NCI-H526 treated with DMSO at 0.1 percent for 48 hours (cell line): ENCODE measurements around the gene ZBTB20.
A peak's percentile ranks its signal among the peaks of the same experiment; 100 is the strongest.

Experiments used
- DNase-seq: peaks from one replicate; lab custom pipeline; 2025; lab: John Stamatoyannopoulos, UW

ZBTB20 gene

GRCh38 chr3:115019900-115020299 is 127.2 kb downstream of the ZBTB20 start:
- no peak for DNase-seq

- DNase-seq: no peak
Observed at GRCh38 chr3:115018694-115019093, 128.4 kb downstream of the ZBTB20 start.

DNA sequence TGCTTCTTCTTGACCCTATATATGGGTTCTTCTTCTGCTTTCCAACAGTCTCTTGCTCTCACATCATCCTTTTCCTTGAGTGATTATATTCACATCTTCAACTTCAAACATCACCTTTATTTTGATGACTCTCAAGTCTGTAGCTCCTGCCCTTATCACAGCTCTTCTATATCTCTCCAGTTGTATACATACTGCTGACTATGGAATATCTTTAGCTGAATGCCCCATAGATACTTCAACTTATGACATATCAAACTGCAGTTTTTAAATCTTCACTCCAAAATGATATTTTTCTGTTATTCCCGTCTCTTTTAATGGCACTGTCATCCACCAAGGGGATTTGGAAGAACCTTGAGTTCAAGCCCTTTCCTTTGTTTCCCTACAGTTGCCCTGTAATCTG is 139.1 kb downstream of the ZBTB20 start:
- DNase-seq: no peak

- no peak for DNase-seq
Observed at GRCh38 chr3:115004201-115005140, 142.6 kb downstream of the ZBTB20 start.

DNA sequence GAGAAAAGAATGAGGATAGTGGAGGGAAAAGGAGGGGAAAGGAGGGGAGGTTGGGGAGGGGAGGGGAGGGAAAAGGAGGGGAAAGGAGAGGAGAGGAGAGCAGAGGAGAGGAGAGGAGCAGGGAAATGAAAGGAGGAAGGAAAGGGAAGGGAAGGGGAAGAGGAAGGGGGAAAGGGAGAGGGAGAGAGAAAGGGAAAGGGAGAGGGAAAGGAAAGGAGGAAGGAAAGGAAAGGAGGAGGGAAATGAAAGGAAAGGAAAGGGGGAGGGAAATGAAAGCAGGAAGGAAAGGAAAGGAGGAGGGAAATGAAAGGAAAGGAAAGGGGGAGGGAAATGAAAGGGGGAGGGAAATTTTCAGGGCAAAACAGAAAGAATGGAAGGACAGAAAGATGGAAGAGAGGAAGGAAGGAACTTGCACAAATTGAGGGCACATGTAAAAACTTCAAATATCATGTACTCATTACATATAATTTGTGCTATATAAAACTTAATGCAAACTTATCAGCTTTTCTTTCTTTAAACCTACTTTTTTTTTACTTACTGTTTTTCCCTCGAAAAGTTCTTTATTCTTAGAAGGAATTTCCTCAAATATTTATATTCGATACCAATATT is 148.0 kb downstream of the ZBTB20 start:
- DNase-seq: no peak

DNA sequence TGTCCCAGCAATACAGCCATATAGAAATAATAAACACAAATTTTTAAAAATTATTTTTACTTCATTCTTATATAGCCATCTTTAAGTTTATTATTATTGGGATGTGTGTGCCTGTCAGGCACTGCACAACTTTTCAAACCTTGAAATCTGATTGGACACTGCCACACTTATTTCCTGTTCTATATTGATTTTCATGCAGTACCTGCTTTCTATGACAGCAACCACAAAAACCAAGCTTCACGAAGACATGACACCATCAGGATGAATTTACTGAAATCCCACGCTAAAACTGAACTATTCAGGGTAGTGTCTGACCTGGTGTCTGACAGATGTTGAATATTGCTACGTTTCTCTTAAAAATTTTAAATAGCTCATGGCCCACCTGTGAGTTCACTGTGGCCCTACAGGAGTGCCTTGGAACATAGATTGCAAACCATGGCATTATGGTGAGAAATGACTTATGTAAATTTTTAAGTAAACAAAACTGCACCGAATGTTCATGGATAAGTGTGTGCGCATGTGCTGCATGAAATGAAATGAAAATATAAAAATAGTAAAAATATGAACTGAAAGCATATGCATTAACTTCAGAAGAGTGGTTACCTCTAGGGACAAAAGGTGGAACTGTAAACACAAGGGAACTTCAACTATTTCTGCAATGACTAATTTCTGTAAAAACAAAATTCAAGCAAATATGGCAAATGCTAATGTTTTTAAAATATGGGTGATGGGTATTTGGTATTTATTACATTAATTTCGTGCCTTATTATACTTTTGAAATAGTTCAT is 152.3 kb downstream of the ZBTB20 start:
- no peak for DNase-seq

DNA sequence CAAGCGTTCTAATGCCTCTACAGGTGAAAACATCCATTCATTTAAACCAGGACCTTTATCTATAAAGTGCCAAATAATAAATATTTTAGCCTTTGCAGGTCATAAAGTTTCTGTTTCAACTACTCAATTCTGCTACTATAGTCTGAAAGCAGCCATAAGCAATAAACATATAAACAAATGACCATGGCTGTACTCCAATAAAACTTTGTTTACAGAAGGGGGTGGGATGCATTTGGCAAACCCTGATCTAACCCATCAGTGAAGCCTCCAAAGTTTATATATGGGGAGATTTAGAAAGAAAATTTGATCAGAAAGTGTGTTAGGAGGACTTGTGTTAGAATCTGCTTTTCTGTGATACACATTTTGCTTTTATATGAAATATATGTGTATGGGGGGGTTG is 161.3 kb downstream of the ZBTB20 start:
- DNase-seq: no peak

GRCh38 chr3:114983248-114983647 is 163.8 kb downstream of the ZBTB20 start:
- no peak for DNase-seq

- DNase-seq: no peak
Observed at GRCh38 chr3:114974387-114974786, 172.7 kb downstream of the ZBTB20 start.

DNA sequence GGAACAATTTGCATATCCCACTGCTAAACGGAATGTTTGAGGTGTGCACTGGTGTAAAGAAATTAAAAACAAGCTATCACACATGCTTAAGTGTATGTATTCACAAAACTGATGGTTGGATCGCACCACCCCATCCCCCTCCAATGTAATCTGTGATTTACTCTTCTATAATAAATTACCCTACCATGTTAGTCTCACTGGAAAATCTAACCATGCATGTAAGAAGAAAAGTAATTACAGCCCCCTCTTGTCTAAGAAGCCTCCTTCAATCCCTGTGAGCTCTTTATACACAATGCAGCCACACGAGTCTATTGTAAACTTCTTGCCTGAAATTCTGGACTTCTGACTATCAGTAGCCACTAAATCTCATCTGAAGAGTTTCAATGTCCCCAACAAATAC is 173.6 kb downstream of the ZBTB20 start:
- DNase-seq: peak; percentile 17

DNA sequence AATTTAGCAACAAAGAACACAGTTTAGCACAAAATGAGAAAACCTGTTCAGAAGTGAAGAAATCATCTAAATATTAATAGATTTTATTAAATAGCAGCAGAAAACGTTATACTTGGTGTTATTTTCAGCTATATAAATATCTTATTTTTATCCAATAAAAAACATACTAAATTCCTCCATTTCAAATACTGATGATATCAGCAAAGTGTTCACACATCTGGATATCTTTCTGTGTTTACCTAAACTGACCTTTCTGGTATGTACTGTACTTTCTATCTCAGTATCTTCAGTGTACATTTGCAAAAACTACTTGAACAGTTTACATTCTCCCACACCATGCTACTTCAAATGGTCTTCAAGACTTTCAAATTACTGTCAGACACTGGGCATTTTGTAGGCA is 179.9 kb downstream of the ZBTB20 start:
- no peak for DNase-seq

- DNase-seq: no peak
Observed at GRCh38 chr3:114962189-114962588, 184.9 kb downstream of the ZBTB20 start.

- DNase-seq: no peak
Observed at GRCh38 chr3:114958930-114959329, 188.2 kb downstream of the ZBTB20 start.

DNA sequence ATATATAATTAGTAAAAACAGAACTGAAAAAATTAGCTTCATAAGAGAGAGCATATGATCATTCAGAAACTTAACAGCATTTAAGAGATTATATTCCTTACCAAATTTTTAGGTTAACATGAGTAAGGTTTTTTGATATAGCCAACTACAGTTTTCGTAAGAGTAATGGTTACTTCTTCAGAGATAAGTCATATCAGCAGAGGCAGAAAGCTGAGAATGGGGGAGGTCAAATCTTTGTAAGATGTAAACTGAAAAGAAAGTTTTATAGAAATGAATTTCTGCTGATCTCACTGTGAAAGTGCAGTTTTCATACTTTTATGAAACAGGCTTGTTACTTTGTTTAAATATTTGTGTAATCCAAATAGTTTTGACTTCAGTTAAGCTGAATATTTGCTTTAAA is 193.3 kb downstream of the ZBTB20 start:
- DNase-seq: no peak

- DNase-seq: no peak
Observed at GRCh38 chr3:114953215-114953799, 193.8 kb downstream of the ZBTB20 start.

DNA sequence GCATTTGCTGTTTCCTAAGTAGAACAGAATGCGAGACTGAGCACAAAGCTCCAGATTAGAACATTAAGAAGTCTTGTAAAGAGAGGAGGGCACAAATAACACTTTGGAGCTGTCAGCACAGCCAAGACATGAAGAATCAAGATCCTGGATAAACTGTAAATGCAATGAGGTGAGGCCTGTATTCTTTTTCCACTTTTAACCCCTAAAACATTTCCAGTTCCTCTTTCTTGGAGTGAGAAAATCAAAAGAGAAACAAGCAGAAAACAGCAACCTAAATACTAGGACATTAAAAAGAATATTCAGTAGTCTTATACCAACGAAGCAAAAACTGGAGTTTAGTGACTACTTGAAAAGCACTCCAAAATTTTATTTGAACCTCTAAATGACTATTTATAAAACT is 204.3 kb downstream of the ZBTB20 start:
- DNase-seq: no peak

DNA sequence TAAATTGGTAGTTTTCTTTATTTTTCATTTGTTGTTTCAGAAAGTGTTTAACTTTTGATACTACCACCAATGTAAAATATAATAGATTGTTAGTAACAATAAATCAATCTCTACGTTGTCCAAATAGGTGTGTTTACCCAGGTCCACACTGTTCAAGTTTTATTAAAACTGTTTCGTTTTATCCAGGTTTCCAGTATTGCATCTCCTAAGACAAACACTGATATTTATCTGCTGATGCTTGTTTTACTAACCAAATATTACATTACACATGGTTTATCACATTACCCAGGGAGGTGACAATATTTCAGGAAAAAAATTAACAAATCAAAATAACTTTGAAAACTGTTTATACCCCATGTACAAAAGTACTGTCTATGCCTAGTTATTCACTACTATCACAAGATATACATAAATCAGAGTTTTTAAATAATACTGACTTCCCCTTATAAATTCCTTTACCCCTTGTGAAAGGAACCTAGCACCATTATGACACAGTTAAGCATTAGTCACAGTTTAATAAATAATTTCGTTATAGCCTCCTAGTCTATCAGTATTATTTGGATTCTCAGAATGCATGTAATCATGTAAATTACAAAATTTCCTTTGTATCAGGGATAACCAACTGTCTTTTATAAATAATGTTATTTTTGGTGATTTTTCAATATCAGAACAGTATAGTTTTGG is 205.3 kb downstream of the ZBTB20 start:
- DNase-seq: no peak

DNA sequence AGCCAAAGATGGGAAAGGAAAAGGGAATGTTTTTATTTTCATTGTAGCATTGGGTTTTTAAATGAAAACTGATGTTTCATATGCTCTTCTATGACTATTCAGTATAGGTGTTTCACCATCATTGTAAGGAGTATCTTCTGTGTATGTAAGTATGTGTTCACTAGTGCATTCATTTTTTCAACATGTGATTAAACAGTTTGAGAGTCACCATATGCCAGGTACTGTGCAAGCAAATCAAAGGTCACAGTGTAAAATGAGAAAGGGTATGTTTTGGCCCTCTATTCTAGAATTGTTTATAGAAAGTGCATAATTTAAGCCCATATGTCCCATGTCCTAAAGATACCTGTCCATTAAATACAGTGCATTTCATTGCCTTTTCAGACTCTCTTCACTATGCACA is 207.2 kb downstream of the ZBTB20 start:
- DNase-seq: no peak

DNA sequence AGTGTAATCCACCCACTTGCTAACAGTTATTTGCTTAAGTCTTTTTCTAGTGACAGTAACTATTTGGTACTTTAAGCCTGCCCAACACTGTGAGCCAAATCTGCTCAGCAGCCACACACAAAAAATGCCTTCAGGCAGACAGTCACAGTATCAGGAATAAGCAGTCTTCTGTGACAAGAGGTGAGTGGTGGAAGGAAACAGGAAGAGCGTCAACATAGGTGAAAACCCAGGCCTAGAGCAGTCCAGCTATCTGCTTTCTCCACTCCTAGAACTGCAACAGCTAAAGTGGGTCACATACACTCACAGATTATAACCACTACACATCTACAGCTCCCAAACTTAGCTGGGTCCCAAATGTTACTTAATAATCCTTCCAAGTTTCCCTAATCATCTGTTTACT is 213.7 kb downstream of the ZBTB20 start:
- DNase-seq: no peak

- DNase-seq: no peak
Observed at GRCh38 chr3:114929971-114930732, 216.9 kb downstream of the ZBTB20 start.
